ENCODE data around the gene PTER. TPM values are rescaled to one million over a fixed set of nuclear protein-coding genes. Genes with fewer than 3 reads are reported as not detected.

Gene PTER
- total RNA-seq, 2 experiments from 2014 or later = 17.4 to 18.3 TPM

GRCh38 chr10:16441173-16441840, 4.5 kb downstream of the PTER start:
- peaks cover 37% of the 10 kb centered on the region for H3K36me3 Mint-ChIP-seq (ENCODE audit: low read depth)
- no peak for DNase-seq
- no peak overlapping the region for H3K27ac Mint-ChIP-seq
- ChIA-PET POLR2A (interaction anchor here (0.7 kb wide), 1 partner anchor 281 kb away, joined by 3 read pairs; no protein-coding TSS in a partner anchor), CTCF (no interaction called here)
- peaks cover 47% of the 10 kb centered on the region for H3K4me1 Mint-ChIP-seq
- no peaks in the 10 kb centered on the region for H3K27me3 Mint-ChIP-seq
- peak overlapping the region; percentile 26 for H3K4me3 Mint-ChIP-seq
- H3K9me3 Mint-ChIP-seq = no peaks in the 10 kb centered on the region

GRCh38 chr10:16442914-16443313, 6.1 kb downstream of the PTER start:
- H3K9me3 Mint-ChIP-seq = no peaks in the 10 kb centered on the region
- peaks cover 44% of the 10 kb centered on the region for H3K36me3 Mint-ChIP-seq (ENCODE audit: low read depth)
- H3K4me3 Mint-ChIP-seq = no peak overlapping the region
- H3K27me3 Mint-ChIP-seq = no peaks in the 10 kb centered on the region
- peaks cover 35% of the 10 kb centered on the region for H3K4me1 Mint-ChIP-seq
- DNase-seq = no peak
- no peak overlapping the region for H3K27ac Mint-ChIP-seq
- CTCF ChIA-PET = no interaction called here
- POLR2A ChIA-PET = no interaction called here

GRCh38 chr10:16445770-16446469, 9.1 kb downstream of the PTER start:
- H3K4me3 Mint-ChIP-seq = no peak overlapping the region
- POLR2A ChIA-PET = interaction anchor here (1.1 kb wide), 1 partner anchor 9 kb away, joined by 4 read pairs; the partner anchor contains the start of gene PTER
- no peak for DNase-seq
- H3K36me3 Mint-ChIP-seq (ENCODE audit: low read depth) = peaks cover 35% of the 10 kb centered on the region
- H3K27me3 Mint-ChIP-seq = no peaks in the 10 kb centered on the region
- H3K9me3 Mint-ChIP-seq = no peaks in the 10 kb centered on the region
- H3K27ac Mint-ChIP-seq = no peak overlapping the region
- CTCF ChIA-PET = no interaction called here
- H3K4me1 Mint-ChIP-seq = peaks cover 11% of the 10 kb centered on the region

- Mint-ChIP-seq H3K4me1 (no peaks in the 10 kb centered on the region), H3K36me3 (ENCODE audit: low read depth) (peaks cover 22% of the 10 kb centered on the region), H3K27ac (no peak overlapping the region), H3K9me3 (no peaks in the 10 kb centered on the region), H3K27me3 (no peaks in the 10 kb centered on the region), H3K4me3 (no peak overlapping the region)
- POLR2A ChIA-PET = no interaction called here
- CTCF ChIA-PET = interaction anchor here (0.6 kb wide), 1 partner anchor 24 kb away, joined by 5 read pairs; no protein-coding TSS in a partner anchor
- DNase-seq = no peak
Measured at GRCh38 chr10:16449454-16449853, 12.6 kb downstream of the PTER start.

- POLR2A ChIA-PET = no interaction called here
- Mint-ChIP-seq H3K9me3 (no peaks in the 10 kb centered on the region), H3K4me3 (no peak overlapping the region), H3K36me3 (ENCODE audit: low read depth) (peaks cover 3% of the 10 kb centered on the region), H3K27me3 (no peaks in the 10 kb centered on the region), H3K27ac (no peak overlapping the region), H3K4me1 (peaks cover 10% of the 10 kb centered on the region)
- CTCF ChIA-PET = no interaction called here
- DNase-seq = no peak
Measured at GRCh38 chr10:16458166-16458955, 21.6 kb downstream of the PTER start.

- H3K4me3 Mint-ChIP-seq = no peak overlapping the region
- H3K36me3 Mint-ChIP-seq (ENCODE audit: low read depth) = peaks cover 12% of the 10 kb centered on the region
- POLR2A ChIA-PET = no interaction called here
- no peak for DNase-seq
- H3K27me3 Mint-ChIP-seq = no peaks in the 10 kb centered on the region
- H3K27ac Mint-ChIP-seq = no peak overlapping the region
- CTCF ChIA-PET = no interaction called here
- no peaks in the 10 kb centered on the region for H3K9me3 Mint-ChIP-seq
- peaks cover 10% of the 10 kb centered on the region for H3K4me1 Mint-ChIP-seq
Measured at GRCh38 chr10:16459423-16459939, 22.7 kb downstream of the PTER start.

GRCh38 chr10:16466001-16466400, 29.2 kb downstream of the PTER start:
- no peaks in the 10 kb centered on the region for H3K9me3 Mint-ChIP-seq
- peaks cover 5% of the 10 kb centered on the region for H3K4me1 Mint-ChIP-seq
- POLR2A ChIA-PET = no interaction called here
- H3K27me3 Mint-ChIP-seq = no peaks in the 10 kb centered on the region
- no peak overlapping the region for H3K4me3 Mint-ChIP-seq
- no peak overlapping the region for H3K27ac Mint-ChIP-seq
- CTCF ChIA-PET = no interaction called here
- no peak for DNase-seq
- H3K36me3 Mint-ChIP-seq (ENCODE audit: low read depth) = peaks cover 30% of the 10 kb centered on the region

GRCh38 chr10:16470747-16471146, 33.9 kb downstream of the PTER start:
- no peaks in the 10 kb centered on the region for H3K9me3 Mint-ChIP-seq
- ChIA-PET POLR2A (no interaction called here), CTCF (no interaction called here)
- H3K27me3 Mint-ChIP-seq = no peaks in the 10 kb centered on the region
- H3K36me3 Mint-ChIP-seq (ENCODE audit: low read depth) = peaks cover 11% of the 10 kb centered on the region
- peak overlapping the region; percentile 11 for H3K27ac Mint-ChIP-seq
- DNase-seq = peak; percentile 27
- peaks cover 6% of the 10 kb centered on the region for H3K4me1 Mint-ChIP-seq
- no peak overlapping the region for H3K4me3 Mint-ChIP-seq

- Mint-ChIP-seq H3K36me3 (ENCODE audit: low read depth) (peaks cover 9% of the 10 kb centered on the region), H3K4me1 (peaks cover 6% of the 10 kb centered on the region), H3K27me3 (no peaks in the 10 kb centered on the region), H3K27ac (no peak overlapping the region), H3K9me3 (no peaks in the 10 kb centered on the region), H3K4me3 (no peak overlapping the region)
- ChIA-PET CTCF (no interaction called here), POLR2A (no interaction called here)
- no peak for DNase-seq
Measured at GRCh38 chr10:16472828-16473227, 36.0 kb downstream of the PTER start.

- ChIA-PET POLR2A (no interaction called here), CTCF (no interaction called here)
- H3K4me3 Mint-ChIP-seq = no peak overlapping the region
- H3K36me3 Mint-ChIP-seq (ENCODE audit: low read depth) = peaks cover 2% of the 10 kb centered on the region
- H3K27ac Mint-ChIP-seq = no peak overlapping the region
- H3K27me3 Mint-ChIP-seq = no peaks in the 10 kb centered on the region
- no peaks in the 10 kb centered on the region for H3K9me3 Mint-ChIP-seq
- no peaks in the 10 kb centered on the region for H3K4me1 Mint-ChIP-seq
- DNase-seq = no peak
Measured at GRCh38 chr10:16477757-16478156, 40.9 kb downstream of the PTER start.

- ChIA-PET CTCF (no interaction called here), POLR2A (interaction anchor here (0.6 kb wide), 1 partner anchor 11 kb away, joined by 3 read pairs; no protein-coding TSS in a partner anchor)
- H3K27me3 Mint-ChIP-seq = no peaks in the 10 kb centered on the region
- no peaks in the 10 kb centered on the region for H3K9me3 Mint-ChIP-seq
- no peak overlapping the region for H3K4me3 Mint-ChIP-seq
- H3K4me1 Mint-ChIP-seq = peaks cover 3% of the 10 kb centered on the region
- H3K27ac Mint-ChIP-seq = no peak overlapping the region
- peaks cover 7% of the 10 kb centered on the region for H3K36me3 Mint-ChIP-seq (ENCODE audit: low read depth)
- no peak for DNase-seq
Measured at GRCh38 chr10:16478801-16479200, 42.0 kb downstream of the PTER start.

- Mint-ChIP-seq H3K36me3 (ENCODE audit: low read depth) (peaks cover 12% of the 10 kb centered on the region), H3K4me1 (peaks cover 3% of the 10 kb centered on the region), H3K27ac (no peak overlapping the region), H3K4me3 (no peak overlapping the region), H3K9me3 (no peaks in the 10 kb centered on the region), H3K27me3 (no peaks in the 10 kb centered on the region)
- no peak for DNase-seq
- ChIA-PET POLR2A (no interaction called here), CTCF (interaction anchor here (1.3 kb wide), 1 partner anchor 9 kb away, joined by 3 read pairs; no protein-coding TSS in a partner anchor)
Measured at GRCh38 chr10:16481052-16481728, 44.4 kb downstream of the PTER start.

Measured in activated CD4-positive, alpha-beta memory T cell treated with anti-CD3 and anti-CD28 coated beads, Interleukin-2, amount 10 ng/mL, durations not matched to agents 7 days and 5 days (primary cell).